Limb (tissue), 2 donors: Measurements from ENCODE around the gene SUGP2.
A peak's percentile ranks its signal among the peaks of the same experiment; 100 is the strongest.

Experiments
- DNase-seq, 2 donors: peaks; one replicate each; pipeline ENCODE4 v3.0.0-alpha.2; 2016; ENCODE audit errors: extremely low spot score in 2 of 2

The SUGP2 gene

DNA sequence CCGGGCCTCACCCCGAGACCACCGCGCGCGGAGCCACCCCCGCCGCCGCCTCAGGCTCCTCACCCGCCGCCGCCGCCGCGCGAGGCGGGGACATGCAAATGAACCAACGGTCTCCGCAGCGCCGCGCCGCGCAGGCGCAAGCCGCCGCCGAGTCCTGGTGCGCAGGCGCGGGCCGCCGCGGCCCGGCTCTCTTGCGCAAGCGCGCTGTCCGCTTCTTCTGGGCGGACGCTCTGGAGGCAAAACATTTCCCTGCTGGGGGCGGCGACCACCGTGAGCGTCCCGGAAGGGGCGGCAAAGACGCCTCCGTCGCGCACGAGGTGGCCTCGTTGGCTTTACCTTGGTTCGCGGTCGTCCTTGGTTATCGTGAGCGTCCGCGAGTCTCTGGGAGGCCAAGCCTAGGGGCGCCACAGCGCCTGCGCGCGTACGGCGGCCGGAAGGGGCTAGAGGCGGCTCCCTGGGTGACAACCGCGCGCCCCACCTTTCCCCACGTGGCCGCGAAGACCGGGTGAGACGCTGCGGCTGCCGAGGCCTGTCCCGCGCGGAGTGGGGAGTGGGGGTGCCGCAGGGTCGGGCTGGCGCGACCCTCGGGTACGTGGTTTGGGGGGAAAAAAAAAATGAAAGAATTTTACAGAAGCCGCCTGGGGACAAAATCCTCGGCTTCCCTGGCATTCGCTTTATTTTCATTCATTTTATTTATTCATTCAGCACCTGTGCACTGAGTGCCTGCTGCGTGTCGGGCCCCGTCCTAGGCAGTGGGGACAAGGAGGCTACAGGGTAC lies at the start of gene SUGP2, which contains the start of gene ARMC6:
TSS of gene SUGP2 (minus strand) at position 92 of the 778 bp plus-strand sequence. CDS start 2,446 bp downstream, outside the sequence.
TSS of gene ARMC6 (plus strand) at position 178 of the 778 bp plus-strand sequence. CDS start 607 bp downstream, outside the sequence.
- peak; percentile 93 to 95 for DNase-seq

DNA sequence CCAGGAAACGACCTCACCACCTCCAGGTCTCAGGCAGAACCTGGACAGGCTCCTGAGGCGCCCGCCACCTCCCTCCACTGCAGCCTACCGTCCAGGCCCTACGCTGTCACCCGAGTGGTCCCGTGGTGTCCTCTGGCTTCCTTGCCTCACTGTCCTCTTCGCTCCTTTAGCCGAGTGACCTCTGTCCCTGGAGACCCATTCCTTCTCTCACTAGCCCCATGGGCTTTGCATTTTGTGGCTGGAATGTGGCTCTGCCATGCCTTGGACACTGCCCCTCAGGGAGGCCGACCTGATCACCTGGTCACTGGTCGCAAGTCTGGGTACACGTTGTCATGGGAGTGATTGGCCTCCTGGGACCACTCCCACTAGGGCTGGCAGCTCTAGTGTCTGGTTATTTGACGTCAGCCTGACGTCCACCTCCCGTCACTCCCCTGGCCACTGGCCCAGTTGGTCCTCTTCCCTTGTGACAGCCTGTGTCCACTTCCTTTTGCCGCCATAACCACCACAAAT lies 48.4 kb upstream of the SUGP2 start:
- DNase-seq: no peak

DNA sequence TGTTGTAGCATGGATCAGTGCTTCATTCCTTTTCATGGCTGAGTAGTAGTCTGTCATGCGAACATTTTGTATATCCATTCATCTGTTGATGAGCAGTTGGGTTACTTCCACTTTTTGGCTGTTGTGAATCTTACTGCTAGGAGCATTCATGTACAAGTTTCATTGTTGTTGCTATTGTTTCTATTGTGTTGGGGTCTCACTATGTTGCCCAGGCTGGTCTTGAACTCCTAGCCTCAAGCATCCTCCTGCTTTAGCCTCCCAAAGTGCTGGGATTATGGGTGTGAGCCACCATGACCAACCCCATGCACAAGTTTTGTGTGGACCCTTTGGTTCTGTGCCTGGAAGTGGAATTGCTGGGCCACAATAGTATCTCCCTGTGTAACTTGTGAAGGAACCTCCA lies 46.3 kb upstream of the SUGP2 start:
- DNase-seq: no peak

DNA sequence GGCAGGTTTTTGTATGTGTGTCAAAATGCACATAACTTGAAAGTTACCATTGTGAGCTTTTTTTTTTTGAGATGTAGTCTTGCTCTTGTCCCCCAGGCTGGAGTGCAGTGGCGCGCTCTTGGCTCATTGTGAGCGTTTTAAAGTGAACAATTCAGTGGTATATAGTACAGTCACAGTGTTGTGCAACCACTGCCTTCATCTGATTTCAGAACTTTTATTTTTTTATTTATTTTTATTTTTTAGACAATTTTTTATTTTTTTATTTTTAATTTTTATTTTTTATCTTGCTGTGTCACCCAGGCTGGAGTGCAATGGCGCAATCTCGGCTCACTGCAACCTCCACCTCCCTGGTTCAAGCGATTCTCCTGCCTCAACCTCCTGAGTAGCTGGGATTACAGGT lies 45.5 kb upstream of the SUGP2 start:
- DNase-seq: no peak

DNA sequence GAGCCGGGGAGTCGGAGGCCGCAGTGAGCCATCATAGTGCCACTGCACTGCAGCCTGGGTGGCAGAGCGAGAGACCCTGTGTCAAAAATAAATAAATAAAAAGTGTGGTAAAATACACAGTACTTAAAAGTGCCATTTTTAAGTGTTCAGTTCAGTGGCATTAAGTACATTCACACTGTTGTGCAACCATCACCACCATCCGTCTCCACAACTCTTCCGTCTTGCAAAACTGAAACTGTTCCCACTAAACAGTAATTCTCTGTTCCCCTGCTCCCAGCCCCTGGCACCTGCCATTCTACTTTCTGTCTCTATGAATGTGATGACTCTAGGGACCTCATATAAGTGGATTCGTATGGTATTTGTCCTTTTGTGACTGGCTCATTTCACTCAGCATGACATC lies 43.8 kb upstream of the SUGP2 start:
- DNase-seq: no peak

DNA sequence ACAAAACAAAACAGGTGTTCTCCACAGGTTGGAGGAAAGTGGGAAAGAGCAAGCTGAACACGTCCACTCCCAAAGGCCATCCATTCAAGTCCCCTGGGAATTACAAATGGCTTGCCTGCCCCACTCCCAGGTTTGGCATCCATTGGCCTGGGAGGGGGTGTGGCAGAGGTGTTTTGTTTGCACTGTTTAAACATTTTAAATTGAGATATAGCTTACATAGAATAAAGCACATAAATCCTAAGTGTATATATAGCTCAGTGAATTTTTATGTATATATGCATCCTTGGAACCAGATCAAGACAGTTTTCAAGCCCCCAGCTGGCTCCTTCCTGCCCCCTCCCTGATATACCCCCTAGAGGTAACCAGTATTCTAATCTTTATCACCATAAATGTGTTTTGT lies 43.2 kb upstream of the SUGP2 start:
- DNase-seq: no peak

DNA sequence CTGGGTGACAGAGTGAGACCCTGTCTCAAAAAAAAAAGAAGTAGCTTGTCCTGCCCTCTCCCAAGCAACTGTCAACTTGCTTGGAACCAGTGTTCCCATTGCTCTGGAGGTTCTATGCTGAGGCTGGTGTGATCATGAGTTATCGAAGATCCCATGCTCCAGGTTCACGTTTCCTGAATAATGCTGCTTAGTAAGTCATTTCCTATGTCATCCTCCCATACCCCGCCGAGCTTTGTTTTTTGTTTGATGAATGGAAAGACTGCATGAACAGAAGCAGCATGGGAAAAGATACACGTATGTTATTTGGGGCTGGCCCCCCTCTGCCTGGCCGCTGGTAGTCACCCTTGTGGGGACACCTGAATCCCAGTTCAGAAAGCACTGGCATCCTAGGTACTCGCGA lies 41.8 kb upstream of the SUGP2 start:
- no peak for DNase-seq

DNA sequence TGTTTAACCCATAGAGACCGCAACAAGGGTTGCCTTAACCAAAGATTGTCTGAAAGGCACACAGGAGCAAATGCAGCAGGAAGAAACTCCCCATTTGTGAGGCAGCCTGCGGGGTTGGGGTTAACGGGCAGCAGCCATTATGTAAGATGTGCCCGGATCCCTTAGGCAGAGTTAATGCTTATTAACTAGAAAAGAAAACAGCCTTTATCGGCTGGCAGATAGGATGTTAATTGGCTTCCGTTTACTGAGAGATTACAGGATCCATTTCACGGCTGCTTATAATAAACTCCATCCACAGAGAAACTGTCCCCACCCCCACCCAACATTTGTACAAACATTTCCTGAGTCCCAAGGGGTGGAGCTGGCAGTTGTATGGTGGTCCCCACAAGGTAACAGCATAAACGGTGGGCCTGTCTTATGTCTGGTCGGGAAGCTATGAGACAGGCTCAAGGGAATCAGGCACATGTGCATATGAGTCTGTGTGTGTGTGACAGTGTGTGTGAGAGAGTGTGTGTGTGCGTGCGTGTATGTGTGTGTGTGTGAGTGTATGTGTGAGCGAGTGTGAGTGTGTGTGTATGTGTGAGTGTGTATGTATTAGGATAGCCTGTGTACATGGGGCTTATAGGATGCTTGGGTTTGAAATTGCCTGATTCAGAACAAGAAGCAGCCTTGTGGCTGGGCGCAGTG lies 41.0 kb upstream of the SUGP2 start:
- DNase-seq: no peak

DNA sequence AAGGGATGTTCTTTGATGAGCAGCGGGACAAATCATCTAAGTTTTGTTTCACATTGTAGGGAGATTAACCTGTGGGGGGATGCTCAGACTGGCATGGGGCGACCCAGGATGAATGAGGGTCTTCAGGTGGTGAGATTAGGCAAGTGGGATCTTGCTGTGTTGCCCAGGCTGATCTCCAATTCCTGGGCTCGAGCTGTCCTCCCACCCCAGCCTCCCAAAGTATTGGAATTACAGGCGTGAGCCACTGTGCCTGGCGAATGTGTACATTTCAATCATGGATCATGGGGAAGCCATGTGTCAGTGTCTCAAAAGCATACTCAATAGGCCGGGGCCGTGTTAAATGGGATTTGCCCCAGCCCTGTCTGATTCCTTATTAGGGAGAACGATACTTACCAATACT lies 38.6 kb upstream of the SUGP2 start:
- DNase-seq: no peak

DNA sequence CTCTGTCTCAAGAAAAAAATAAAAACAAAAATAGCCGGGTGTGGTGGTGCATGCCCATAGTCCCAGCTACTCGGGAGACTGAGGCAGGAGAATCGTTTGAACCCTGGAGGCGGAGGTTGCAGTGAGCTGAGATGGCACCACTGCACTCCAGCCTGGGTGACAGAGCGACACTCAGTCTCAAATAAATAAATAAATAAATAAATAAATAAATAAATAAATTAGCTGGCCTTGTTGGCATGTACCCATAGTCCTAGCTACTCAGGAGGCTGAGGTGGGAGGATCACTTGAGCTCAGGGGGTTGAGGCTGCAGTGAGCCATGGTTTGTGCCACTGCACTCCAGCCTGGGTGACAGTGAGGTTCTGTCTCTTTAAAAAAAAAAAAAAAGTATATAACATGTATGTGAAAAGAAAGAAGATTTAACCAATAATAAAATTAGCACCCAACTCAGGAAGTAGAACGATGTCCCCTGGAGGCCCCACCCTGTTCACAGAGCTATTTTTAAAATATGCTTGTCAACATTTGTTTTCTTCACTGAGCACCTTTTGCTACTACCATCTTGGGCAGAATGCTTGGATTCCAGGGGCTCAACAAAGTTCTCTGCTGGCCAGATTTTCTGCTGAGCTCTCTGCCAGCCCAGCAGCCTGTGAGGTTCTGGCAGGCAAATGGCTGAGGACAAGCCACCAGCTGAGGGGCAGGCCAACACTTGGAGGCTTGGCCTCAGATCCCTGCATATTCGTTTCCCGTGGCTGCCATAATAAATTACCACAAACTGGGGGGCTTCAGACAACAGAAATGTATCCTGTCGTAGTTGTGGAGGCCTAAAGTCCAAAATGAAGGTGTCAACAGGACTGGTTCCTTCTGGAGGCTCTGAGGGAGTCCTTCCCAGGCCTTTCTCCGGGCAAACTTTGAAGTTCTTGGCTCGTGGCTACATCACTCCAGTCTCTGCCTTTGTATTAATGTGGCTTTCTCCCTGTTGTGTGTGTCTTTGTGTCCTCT lies 35.6 kb upstream of the SUGP2 start:
- DNase-seq: no peak

DNA sequence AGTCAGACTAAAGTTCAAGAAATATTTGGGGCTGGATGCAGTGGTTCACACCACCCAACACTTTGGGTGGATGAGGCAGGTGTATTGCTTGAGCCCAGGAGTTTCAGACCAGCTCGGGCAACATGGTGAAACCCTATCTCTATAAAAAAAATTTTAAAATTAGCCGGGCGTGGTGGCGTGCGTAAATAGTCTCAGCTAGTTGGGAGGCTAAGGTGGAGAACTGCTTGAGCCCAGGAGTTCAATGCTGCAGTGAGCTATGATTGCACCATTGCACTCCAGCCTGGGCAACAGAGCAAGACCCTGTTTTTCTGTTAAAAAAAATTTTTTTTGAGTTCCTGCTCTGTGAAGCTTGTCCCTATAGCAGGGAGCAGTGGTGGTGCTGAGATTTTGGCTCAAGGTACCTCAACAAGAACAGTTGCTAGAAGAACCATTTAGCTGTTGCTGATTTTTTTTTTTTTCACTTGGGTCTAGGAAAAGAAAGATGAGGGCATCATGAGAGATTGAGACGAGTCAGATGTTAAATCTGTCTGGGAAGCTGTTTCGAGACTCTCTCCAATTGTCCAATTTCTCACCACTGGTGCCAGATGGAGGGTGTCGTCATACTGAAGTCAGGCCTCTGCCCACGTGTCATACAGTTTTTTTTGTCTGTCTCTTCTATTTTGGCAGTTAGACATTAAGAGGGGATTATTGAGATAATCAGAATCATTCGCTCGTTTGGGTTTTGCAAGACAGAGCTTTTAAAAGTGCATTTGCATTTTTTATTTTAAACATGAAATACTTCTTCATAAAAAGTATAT lies 34.2 kb upstream of the SUGP2 start:
- DNase-seq: no peak

DNA sequence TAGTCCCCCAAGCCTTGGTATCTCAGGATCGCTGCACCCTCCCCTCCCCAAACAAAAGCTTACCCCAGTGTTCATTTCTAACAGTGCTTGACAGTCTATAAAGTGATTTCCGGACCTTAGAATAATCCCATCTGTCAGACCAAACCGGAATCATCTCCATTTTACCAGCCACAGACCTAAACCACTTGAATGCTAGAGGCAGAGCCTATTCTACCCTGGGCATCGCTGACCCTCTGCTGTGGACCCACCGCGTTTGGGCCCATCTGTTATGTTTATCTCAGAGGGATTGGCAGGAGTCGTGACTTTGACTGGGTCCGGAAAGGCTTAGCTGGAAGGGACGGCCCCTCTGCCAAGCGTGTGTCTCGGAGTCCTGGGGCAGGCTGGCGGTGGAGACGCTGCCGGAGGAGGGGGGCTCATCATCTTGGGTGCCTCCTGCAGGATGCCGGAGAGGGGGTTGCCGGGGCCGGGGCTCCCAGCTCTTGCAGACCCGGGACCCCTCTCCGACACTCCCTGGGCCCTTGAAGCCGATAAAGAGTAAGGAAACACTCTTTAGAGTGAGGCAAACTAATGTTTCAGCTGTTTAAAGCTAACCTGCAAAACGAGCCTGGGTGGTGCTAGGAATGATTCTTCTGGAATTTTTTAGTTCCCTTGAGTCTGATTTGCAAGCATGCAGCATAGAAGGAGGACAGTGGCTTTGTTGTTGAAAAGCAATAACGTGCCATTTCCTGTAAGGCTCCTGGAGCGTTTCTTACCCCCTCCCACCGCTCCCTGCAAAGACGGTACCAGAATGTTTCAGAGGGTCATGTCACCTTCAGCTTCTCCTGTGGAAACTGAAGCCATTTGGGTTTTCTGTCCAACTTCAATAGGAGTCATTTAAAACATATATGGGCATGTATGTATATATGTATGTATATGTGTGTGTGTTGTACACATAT lies 31.8 kb upstream of the SUGP2 start:
- no peak for DNase-seq

DNA sequence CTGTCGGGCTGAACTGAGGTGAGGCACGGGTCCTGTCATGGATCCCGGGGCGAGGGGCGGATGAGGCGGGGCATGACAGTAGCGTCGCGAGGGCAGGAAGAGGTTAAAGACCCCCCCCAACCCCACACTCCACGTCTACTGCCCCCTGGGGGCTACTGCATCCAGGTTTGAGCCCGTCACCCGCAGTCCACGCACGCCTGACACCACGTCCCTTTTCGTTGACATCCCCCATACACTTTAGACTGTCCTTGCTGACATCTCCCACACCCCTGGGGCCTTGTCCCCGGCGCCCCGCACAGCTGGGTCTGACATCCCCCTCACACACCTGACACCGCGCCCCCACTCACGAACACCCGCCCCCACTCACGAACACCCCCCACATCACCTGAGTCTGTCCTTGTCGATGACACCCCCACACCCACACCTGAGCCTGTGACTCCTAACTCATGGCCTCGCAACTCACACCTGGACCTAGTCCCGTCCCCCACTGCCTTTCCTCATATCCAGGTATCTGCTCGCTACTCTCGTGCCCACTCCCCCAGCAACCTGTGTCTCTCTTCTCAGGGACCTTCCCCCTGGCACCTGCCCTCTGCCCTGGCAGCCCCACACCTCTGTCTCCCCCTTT lies 30.9 kb upstream of the SUGP2 start:
- no peak for DNase-seq

DNA sequence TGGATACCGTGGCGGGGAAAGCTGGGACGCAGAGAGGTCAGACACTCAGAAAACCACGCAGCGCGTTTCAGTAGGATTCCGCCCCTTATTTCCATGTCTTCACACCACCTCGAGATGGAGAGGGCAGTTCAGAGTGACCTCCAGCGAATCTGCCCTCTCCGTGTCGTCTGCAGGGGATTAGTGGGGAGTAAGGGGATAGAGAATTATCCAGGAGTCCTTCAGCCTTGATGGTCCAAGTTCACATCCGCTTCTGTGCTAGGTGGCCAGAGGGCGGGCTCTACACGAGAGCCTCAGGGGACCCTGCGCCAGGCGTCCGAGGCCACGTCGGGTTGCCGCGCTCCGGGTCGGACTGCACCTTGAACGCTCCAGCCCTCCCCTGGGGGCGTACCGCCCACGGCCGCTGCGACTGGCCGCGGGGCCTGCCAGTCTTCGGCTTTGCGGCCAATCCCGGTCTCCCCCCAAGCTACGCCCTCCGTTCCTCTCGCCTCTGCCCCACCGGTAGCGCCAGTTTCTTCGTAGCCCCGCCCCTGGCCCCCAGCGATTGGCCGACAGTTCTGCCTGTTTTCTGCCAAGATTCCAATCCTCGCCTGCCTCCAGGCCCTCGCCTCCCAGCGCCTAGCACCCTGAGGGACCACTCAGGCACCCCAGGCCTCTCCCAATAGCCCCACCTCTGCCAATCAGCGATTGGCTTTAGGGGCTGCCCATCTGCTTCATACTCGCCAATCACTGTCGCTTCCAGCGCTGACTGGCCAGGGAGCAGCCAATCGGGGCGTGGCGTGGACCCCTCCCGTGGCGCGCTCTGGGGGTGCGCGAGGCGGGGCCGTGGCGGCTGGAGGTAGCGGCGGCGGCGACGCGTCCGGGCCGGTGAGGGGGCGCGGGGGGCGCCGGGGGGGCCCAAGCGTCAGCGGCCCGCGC lies 30.1 kb upstream of the SUGP2 start, which contains the start of gene SLC25A42:
TSS of gene SLC25A42 (plus strand) at position 812 of the 915 bp plus-strand sequence. CDS start 32,131 bp downstream, outside the sequence.
- peak; percentile 99 to 100 for DNase-seq

DNA sequence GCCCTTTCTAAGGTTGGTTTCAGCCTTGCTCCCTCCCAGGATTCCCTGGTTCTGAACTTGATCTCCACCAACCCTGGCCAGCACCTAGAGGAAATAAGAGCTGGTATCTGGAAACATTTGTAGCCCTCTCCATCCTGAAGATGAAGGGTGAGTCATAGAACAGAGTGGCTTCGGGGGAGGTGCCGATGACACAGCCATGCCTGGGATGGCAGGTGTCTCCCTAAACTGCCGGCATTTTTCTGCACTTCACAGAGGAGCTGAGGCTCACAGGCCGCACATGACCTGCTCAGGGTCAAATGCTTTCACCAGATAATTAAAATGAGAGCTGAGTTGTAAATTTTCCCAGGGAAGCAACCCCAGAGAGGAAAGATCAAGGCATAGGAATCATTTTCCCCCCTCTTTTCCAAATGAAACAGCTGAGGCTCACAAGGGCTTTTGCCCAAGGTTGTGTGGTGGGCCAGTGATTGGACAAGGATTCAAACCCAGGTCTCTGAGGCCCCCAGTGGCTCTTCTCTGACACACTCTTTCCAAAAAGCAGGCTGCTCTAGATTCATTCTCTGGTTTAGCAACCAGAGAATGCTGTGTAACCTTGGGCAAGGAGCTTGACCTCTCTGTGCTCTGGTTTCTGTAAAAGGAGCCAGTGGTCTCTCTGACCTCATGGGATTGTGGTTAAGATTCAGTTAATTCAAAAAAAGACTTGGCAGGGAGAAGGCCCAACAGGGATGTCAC lies 29.3 kb upstream of the SUGP2 start:
- DNase-seq: no peak

DNA sequence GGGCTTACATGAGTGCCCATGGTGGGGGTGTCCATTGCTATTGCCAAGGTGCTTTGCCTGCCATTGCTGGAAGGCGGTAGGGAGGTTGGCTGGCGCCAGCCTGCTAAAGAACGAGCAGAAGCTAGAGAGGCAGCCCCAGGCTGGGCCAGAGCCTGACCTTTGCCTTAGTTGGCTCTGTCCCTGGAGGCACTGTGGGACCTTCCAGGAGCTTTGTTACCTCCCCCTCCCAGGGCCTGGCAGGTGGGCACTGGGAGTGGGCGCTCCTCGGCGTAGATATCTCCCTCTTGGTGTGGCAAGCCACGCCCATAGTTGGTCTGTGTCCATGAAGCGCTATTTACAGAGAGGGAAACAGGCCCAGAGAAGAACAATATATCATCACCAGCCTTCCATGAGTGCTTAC lies 28.2 kb upstream of the SUGP2 start:
- DNase-seq: no peak
